ENCODE results near the gene CMTM8. TPM values are rescaled to one million over a fixed set of nuclear protein-coding genes. Genes with fewer than 3 reads are reported as not detected.
"Not testable (repeated sequence)": the region's sequence is repeated elsewhere in the genome, so short reads cannot be mapped to it uniquely, and the experiment has no call there.

The CMTM8 gene
- total and polyA plus RNA-seq, 4 donors: 0.89 to 4.6 (median 2.8) TPM

- no peak overlapping the region for H3K4me3 ChIP-seq (ENCODE audit: low read depth, low read length)
- peaks cover 15% of the 10 kb centered on the region for H3K27me3 ChIP-seq (ENCODE audit: control insufficient read depth, insufficient read depth, low read length)
- H3K36me3 ChIP-seq (ENCODE audit: control insufficient read depth, insufficient read depth, low read length): no peaks in the 10 kb centered on the region
- H3K4me1 ChIP-seq (ENCODE audit: control insufficient read depth, insufficient read depth, low read length): no peaks in the 10 kb centered on the region
- H3K27ac ChIP-seq (ENCODE audit: low read depth, low read length): peak overlapping the region; percentile 26
- no peak for DNase-seq (ENCODE audit: low read depth in 4 of 6, low spot score in 6 of 6)
- WGBS (ENCODE audit: insufficient coverage): no CpG with 5 or more reads among the region's 2 CpGs
- no peaks in the 10 kb centered on the region for H3K9me3 ChIP-seq (ENCODE audit: control insufficient read depth, insufficient read depth, low read length)
Observed at GRCh38 chr3:32376115-32376514, 137.6 kb downstream of the CMTM8 start.

GRCh38 chr3:32379831-32380500, 141.5 kb downstream of the CMTM8 start:
- no peaks in the 10 kb centered on the region for H3K4me1 ChIP-seq (ENCODE audit: control insufficient read depth, insufficient read depth, low read length)
- no peak overlapping the region for H3K4me3 ChIP-seq (ENCODE audit: low read depth, low read length)
- H3K36me3 ChIP-seq (ENCODE audit: control insufficient read depth, insufficient read depth, low read length): no peaks in the 10 kb centered on the region
- 100% methylated on average over 1 of the region's 10 CpGs for WGBS (ENCODE audit: insufficient coverage)
- H3K27me3 ChIP-seq (ENCODE audit: control insufficient read depth, insufficient read depth, low read length): peaks cover 9% of the 10 kb centered on the region
- H3K27ac ChIP-seq (ENCODE audit: low read depth, low read length): no peak overlapping the region
- DNase-seq (ENCODE audit: low read depth in 4 of 6, low spot score in 6 of 6): no peak
- H3K9me3 ChIP-seq (ENCODE audit: control insufficient read depth, insufficient read depth, low read length): no peaks in the 10 kb centered on the region

- Histone ChIP-seq H3K27me3 (ENCODE audit: control insufficient read depth, insufficient read depth, low read length) (peaks cover 12% of the 10 kb centered on the region), H3K27ac (ENCODE audit: low read depth, low read length) (no peak overlapping the region), H3K4me3 (ENCODE audit: low read depth, low read length) (no peak overlapping the region), H3K36me3 (ENCODE audit: control insufficient read depth, insufficient read depth, low read length) (no peaks in the 10 kb centered on the region), H3K4me1 (ENCODE audit: control insufficient read depth, insufficient read depth, low read length) (no peaks in the 10 kb centered on the region), H3K9me3 (ENCODE audit: control insufficient read depth, insufficient read depth, low read length) (no peaks in the 10 kb centered on the region)
- DNase-seq (ENCODE audit: low read depth in 4 of 6, low spot score in 6 of 6): no peak
- WGBS (ENCODE audit: insufficient coverage): 90% methylated on average over 1 of the region's 7 CpGs
Observed at GRCh38 chr3:32381922-32382321, 143.4 kb downstream of the CMTM8 start.

GRCh38 chr3:32383136-32383711, 144.7 kb downstream of the CMTM8 start:
- Histone ChIP-seq H3K4me3 (ENCODE audit: low read depth, low read length) (no peak overlapping the region), H3K27me3 (ENCODE audit: control insufficient read depth, insufficient read depth, low read length) (peaks cover 10% of the 10 kb centered on the region), H3K9me3 (ENCODE audit: control insufficient read depth, insufficient read depth, low read length) (no peaks in the 10 kb centered on the region), H3K4me1 (ENCODE audit: control insufficient read depth, insufficient read depth, low read length) (no peaks in the 10 kb centered on the region), H3K36me3 (ENCODE audit: control insufficient read depth, insufficient read depth, low read length) (no peaks in the 10 kb centered on the region), H3K27ac (ENCODE audit: low read depth, low read length) (no peak overlapping the region)
- no peak for DNase-seq (ENCODE audit: low read depth in 4 of 6, low spot score in 6 of 6)
- 86% methylated on average over 2 of the region's 2 CpGs for WGBS (ENCODE audit: insufficient coverage)

- no peak overlapping the region for H3K27ac ChIP-seq (ENCODE audit: low read depth, low read length)
- WGBS (ENCODE audit: insufficient coverage): no CpG with 5 or more reads among the region's 5 CpGs
- H3K36me3 ChIP-seq (ENCODE audit: control insufficient read depth, insufficient read depth, low read length): no peaks in the 10 kb centered on the region
- no peaks in the 10 kb centered on the region for H3K9me3 ChIP-seq (ENCODE audit: control insufficient read depth, insufficient read depth, low read length)
- no peaks in the 10 kb centered on the region for H3K4me1 ChIP-seq (ENCODE audit: control insufficient read depth, insufficient read depth, low read length)
- DNase-seq (ENCODE audit: low read depth in 4 of 6, low spot score in 6 of 6): peak in 1 of 6 donors; percentile 79
- H3K27me3 ChIP-seq (ENCODE audit: control insufficient read depth, insufficient read depth, low read length): peaks cover 13% of the 10 kb centered on the region
- no peak overlapping the region for H3K4me3 ChIP-seq (ENCODE audit: low read depth, low read length)
Observed at GRCh38 chr3:32384938-32385337, 146.5 kb downstream of the CMTM8 start.

GRCh38 chr3:32387512-32387911, 149.0 kb downstream of the CMTM8 start:
- 96% methylated on average over 2 of the region's 2 CpGs for WGBS (ENCODE audit: insufficient coverage)
- Histone ChIP-seq H3K4me3 (ENCODE audit: low read depth, low read length) (no peak overlapping the region), H3K27ac (ENCODE audit: low read depth, low read length) (no peak overlapping the region), H3K4me1 (ENCODE audit: control insufficient read depth, insufficient read depth, low read length) (peaks cover 10% of the 10 kb centered on the region), H3K9me3 (ENCODE audit: control insufficient read depth, insufficient read depth, low read length) (no peaks in the 10 kb centered on the region), H3K27me3 (ENCODE audit: control insufficient read depth, insufficient read depth, low read length) (peaks cover 33% of the 10 kb centered on the region), H3K36me3 (ENCODE audit: control insufficient read depth, insufficient read depth, low read length) (no peaks in the 10 kb centered on the region)
- DNase-seq (ENCODE audit: low read depth in 4 of 6, low spot score in 6 of 6): no peak

- not testable (repeated sequence) for H3K4me3 ChIP-seq (ENCODE audit: low read depth, low read length); H3K36me3 ChIP-seq (ENCODE audit: control insufficient read depth, insufficient read depth, low read length); DNase-seq (ENCODE audit: low read depth in 4 of 6, low spot score in 6 of 6); H3K9me3 ChIP-seq (ENCODE audit: control insufficient read depth, insufficient read depth, low read length); H3K27ac ChIP-seq (ENCODE audit: low read depth, low read length)
- H3K4me1 ChIP-seq (ENCODE audit: control insufficient read depth, insufficient read depth, low read length): peaks cover 13% of the 10 kb centered on the region
- peaks cover 41% of the 10 kb centered on the region for H3K27me3 ChIP-seq (ENCODE audit: control insufficient read depth, insufficient read depth, low read length)
- no CpG with 5 or more reads among the region's 2 CpGs for WGBS (ENCODE audit: insufficient coverage)
Observed at GRCh38 chr3:32389577-32389976, 151.1 kb downstream of the CMTM8 start.

GRCh38 chr3:32391643-32392535, 153.4 kb downstream of the CMTM8 start, which contains the start of gene CMTM7:
CMTM7 (plus strand) TSS chr3:32391853; CDS start chr3:32391907, 54 bp downstream.
- WGBS (ENCODE audit: insufficient coverage): under 1% methylated on average over 105 of the region's 107 CpGs
- no peaks in the 10 kb centered on the region for H3K9me3 ChIP-seq (ENCODE audit: control insufficient read depth, insufficient read depth, low read length)
- H3K4me1 ChIP-seq (ENCODE audit: control insufficient read depth, insufficient read depth, low read length): peaks cover 13% of the 10 kb centered on the region
- H3K36me3 ChIP-seq (ENCODE audit: control insufficient read depth, insufficient read depth, low read length): no peaks in the 10 kb centered on the region
- H3K27me3 ChIP-seq (ENCODE audit: control insufficient read depth, insufficient read depth, low read length): peaks cover 34% of the 10 kb centered on the region
- DNase-seq (ENCODE audit: low read depth in 4 of 6, low spot score in 6 of 6): peak in 1 of 6 donors; percentile 42
- peak within 1 kb of the TSS; percentile 50 for H3K27ac ChIP-seq (ENCODE audit: low read depth, low read length)
- peak within 1 kb of the TSS; percentile 60 for H3K4me3 ChIP-seq (ENCODE audit: low read depth, low read length)

GRCh38 chr3:32392536-32393302, 154.2 kb downstream of the CMTM8 start:
- DNase-seq (ENCODE audit: low read depth in 4 of 6, low spot score in 6 of 6): peak in 1 of 6 donors; percentile 41
- Histone ChIP-seq H3K27me3 (ENCODE audit: control insufficient read depth, insufficient read depth, low read length) (peaks cover 34% of the 10 kb centered on the region), H3K4me3 (ENCODE audit: low read depth, low read length) (peak overlapping the region; percentile 60), H3K36me3 (ENCODE audit: control insufficient read depth, insufficient read depth, low read length) (no peaks in the 10 kb centered on the region), H3K9me3 (ENCODE audit: control insufficient read depth, insufficient read depth, low read length) (no peaks in the 10 kb centered on the region), H3K27ac (ENCODE audit: low read depth, low read length) (peak overlapping the region; percentile 50), H3K4me1 (ENCODE audit: control insufficient read depth, insufficient read depth, low read length) (peaks cover 13% of the 10 kb centered on the region)
- WGBS (ENCODE audit: insufficient coverage): 34% methylated on average over 15 of the region's 18 CpGs

Measured in spinal cord (tissue), 10 donors.